ENCODE data around the gene SRPK2. TPM values are rescaled to one million over a fixed set of nuclear protein-coding genes. Genes with fewer than 3 reads are reported as not detected.

Gene SRPK2
- polyA plus RNA-seq, 1 of the 3 experiments (the other 2 are of a cell fraction) = 15.4 TPM

- no peak overlapping the region for H3K9ac ChIP-seq
- H3F3A ChIP-seq (replicated peaks; ENCODE audit: insufficient read depth) = no peaks in the 10 kb centered on the region
- H3K9me3 ChIP-seq = no peaks in the 10 kb centered on the region
- peaks cover 98% of the 10 kb centered on the region for H3K79me2 ChIP-seq (ENCODE audit: insufficient read depth)
- no peak overlapping the region for H3K27ac ChIP-seq (ENCODE audit: low read depth in 2 of 2, low read length in 1 of 2)
- WGBS (ENCODE audit: low lambda C conversion rate) = 94% methylated on average over 1 of the region's 1 CpG
- ChIA-PET CTCF (interaction anchor here (1.0 to 1.3 kb wide), 2 partner anchors 8 to 183 kb away, joined by 3 read pairs; no protein-coding TSS in a partner anchor), POLR2A (no interaction called here)
- peaks cover 0 to 6% of the 10 kb centered on the region in 2 experiments for H3K36me3 ChIP-seq (replicated peaks in 1 of 2; ENCODE audit: control insufficient read depth in 1 of 2, insufficient read depth in 2 of 2, low read length in 1 of 2)
- H3K4me3 ChIP-seq (ENCODE audit: low read depth in 2 of 2, low read length in 1 of 2) = no peak overlapping the region
- no peaks in the 10 kb centered on the region for H3K9me2 ChIP-seq
- H3K4me1 ChIP-seq (ENCODE audit: control insufficient read depth in 1 of 2, insufficient read depth in 2 of 2, low read depth in 1 of 2, low read length in 1 of 2) = no peaks in the 10 kb centered on the region
- H4K20me1 ChIP-seq (ENCODE audit: insufficient read depth) = peaks cover 89% of the 10 kb centered on the region
- H3K27me3 ChIP-seq (ENCODE audit: insufficient read depth) = no peaks in the 10 kb centered on the region
- H2AFZ ChIP-seq (ENCODE audit: low read depth) = no peak overlapping the region
- DNase-seq = no peak
- TF ChIP-seq RAD21 (IDR thresholded peaks at IDR 0.05; ENCODE audit: low read length) = no peak
- no peak for TF ChIP-seq RCOR1 (IDR thresholded peaks at IDR 0.05; ENCODE audit: low read length)
- no peak for TF ChIP-seq TCF12 (IDR thresholded peaks at IDR 0.05)
- no peak for TF ChIP-seq MEF2A (IDR thresholded peaks at IDR 0.05; ENCODE audit: borderline replicate concordance, low read depth)
- TF ChIP-seq PBX3 (IDR thresholded peaks at IDR 0.05) = no peak
- no peak for TF ChIP-seq USF1 (IDR thresholded peaks at IDR 0.05; ENCODE audit: borderline replicate concordance, low read depth)
- TF ChIP-seq CHD2 (IDR thresholded peaks at IDR 0.05; ENCODE audit: low read length, partially characterized antibody) = no peak
- TF ChIP-seq ELF1 (IDR thresholded peaks at IDR 0.05) = no peak
- TF ChIP-seq, protein P1, sequence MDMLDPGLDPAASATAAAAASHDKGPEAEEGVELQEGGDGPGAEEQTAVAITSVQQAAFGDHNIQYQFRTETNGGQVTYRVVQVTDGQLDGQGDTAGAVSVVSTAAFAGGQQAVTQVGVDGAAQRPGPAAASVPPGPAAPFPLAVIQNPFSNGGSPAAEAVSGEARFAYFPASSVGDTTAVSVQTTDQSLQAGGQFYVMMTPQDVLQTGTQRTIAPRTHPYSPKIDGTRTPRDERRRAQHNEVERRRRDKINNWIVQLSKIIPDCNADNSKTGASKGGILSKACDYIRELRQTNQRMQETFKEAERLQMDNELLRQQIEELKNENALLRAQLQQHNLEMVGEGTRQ (IDR thresholded peaks at IDR 0.05; ENCODE audit: borderline replicate concordance, low read depth, low read length) = no peak
- TF ChIP-seq IRF3 (IDR thresholded peaks at IDR 0.05; ENCODE audit: low read depth, low read length) = no peak
- no peak for TF ChIP-seq GATA2 (CRISPR knock-in tag; IDR thresholded peaks at IDR 0.05)
- TF ChIP-seq CTCF (IDR thresholded peaks at IDR 0.05) = no peak
- TF ChIP-seq, protein P2, sequence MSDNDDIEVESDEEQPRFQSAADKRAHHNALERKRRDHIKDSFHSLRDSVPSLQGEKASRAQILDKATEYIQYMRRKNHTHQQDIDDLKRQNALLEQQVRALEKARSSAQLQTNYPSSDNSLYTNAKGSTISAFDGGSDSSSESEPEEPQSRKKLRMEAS (IDR thresholded peaks at IDR 0.05; ENCODE audit: low read depth) = no peak
- no peak for TF ChIP-seq NFIC (IDR thresholded peaks at IDR 0.05; ENCODE audit: borderline replicate concordance)
- TF ChIP-seq JUND (IDR thresholded peaks at IDR 0.05) = no peak
- no peak overlapping the region for H3K4me2 ChIP-seq
These were observed 65.4 kb downstream of the SRPK2 start for GRCh38 chr7:105323366-105323765.

All from SK-N-SH (cell line).